Right lobe of liver (tissue), 6 donors: ENCODE measurements around the gene ATP5F1E. TPM values are rescaled to one million over a fixed set of nuclear protein-coding genes. Genes with fewer than 3 reads are reported as not detected.
A peak's percentile ranks its signal among the peaks of the same experiment; 100 is the strongest.

Source experiments
- ATAC-seq, 4 donors: fragments of 200-7000 bp; cut with Tn5 transposase; one replicate each; pipeline ENCODE4 v1.9.1; 2020; ENCODE audit warnings: mild to moderate bottlenecking in 4 of 4, moderate library complexity in 4 of 4
- DNase-seq, 3 donors: peaks; one replicate each; pipeline ENCODE4 v3.0.0-alpha.2; 2020
- H3K27ac ChIP-seq, 3 donors: fragments of 200-600 bp; one replicate each; pipeline ENCODE4 v1.8.0; 2022
- H3K27me3 ChIP-seq, 2 donors: fragments of 200-600 bp; one replicate each; pipeline ENCODE4 v1.8.0; 2022
- H3K36me3 ChIP-seq, 4 donors: fragments of 200-600 bp; sonication (generic) in 1 of 4; one replicate each; pipeline versions ENCODE4 v1.5.1 to v1.8.0; 2017 to 2022; ENCODE audit warnings: control low read depth in 1 of 4
- H3K4me1 ChIP-seq, 4 donors: fragments of 200-600 bp; sonication (generic) in 1 of 4; one replicate each; pipeline versions ENCODE4 v1.5.1 to v1.8.0; 2017 to 2022; ENCODE audit warnings: control low read depth in 1 of 4
- H3K4me3 ChIP-seq, 3 donors: fragments of 200-600 bp; one replicate each; pipeline ENCODE4 v1.8.0; 2022
- H3K9me3 ChIP-seq, 4 donors: fragments of 200-600 bp; sonication (generic) in 1 of 4; one replicate each; pipeline versions ENCODE4 v1.5.1 to v1.8.0; 2017 to 2022; ENCODE audit warnings: control low read depth in 1 of 4
- POLR2A ChIP-seq: fragments of 450-650 bp; IDR thresholded peaks from one replicate; pipeline ENCODE4 v1.6.1; 2017; ENCODE audit warnings: antibody characterized with exemption, mild to moderate bottlenecking
- WGBS: methylation state at CpG from one replicate; pipeline ENCODE4 v1.1.6; 2018; ENCODE audit warnings: low coverage, low lambda C conversion rate; ENCODE audit not compliant: insufficient coverage; ENCODE audit errors: missing lambda C conversion rate; 5-methylcytosine and 5-hydroxymethylcytosine counted together
- intact Hi-C, 2 donors: fragments of 100-400 bp; cut with DNase I; formaldehyde crosslinking; loops; one replicate each; pipeline versions ENCODE4 v1.11.2 to v1.14.1; 2022
- total RNA-seq, 6 experiments: library from RNA; depleted of rRNA in 2 of 6; stranded (reverse); fragments of >200 nt in 2 of 6; fragmentation: NEBNext Ultra II Directional in 3 of 6; extraction: Animal tissue kit (Norgen Biotek cat#: 25700) in 3 of 6; gene quantifications; one replicate each; pipeline versions ENCODE4 v1.1.0 to v1.2.4, GENCODE V29; 2016 to 2023
- TF ChIP-seq, protein P1 (sequence below), 4 donors: fragments of 200-600 bp in 3 of 4; fragments of 450-650 bp in 1 of 4; IDR thresholded peaks; one replicate each; pipeline versions ENCODE4 v1.5.1 to v1.8.0; 2016 to 2022; ENCODE audit warnings: antibody characterized with exemption in 4 of 4, mild to moderate bottlenecking in 2 of 4
- donor health status: DM: no; HTN: yes; CAD: no.
- donor health status: DM: no; HTN: no; CAD: no.
- donor health status: DM: no; HTN: no; CAD: no.
- donor health status: DM: no; HTN: yes; CAD: no.
- donor health status: DM: no; HTN: yes; CAD: no.

Gene ATP5F1E
- total RNA-seq, 6 experiments from 2014 or later, result 15.8 to 34.6 (median 30.5) TPM

GRCh38 chr20:59017493-59018231 lies 14.5 kb downstream of the ATP5F1E start:
- H3K36me3 ChIP-seq, result peaks cover 0 to 2% (median 0%) of the 10 kb centered on the region in 4 donors
- no peaks in the 10 kb centered on the region for H3K4me1 ChIP-seq
- WGBS, result no CpG with 5 or more reads among the region's 16 CpGs
- H3K27me3 ChIP-seq, result no peaks in the 10 kb centered on the region
- no peak overlapping the region for H3K27ac ChIP-seq
- no peaks in the 10 kb centered on the region for H3K9me3 ChIP-seq
- TF ChIP-seq POLR2A, result no peak
- TF ChIP-seq, protein P1, sequence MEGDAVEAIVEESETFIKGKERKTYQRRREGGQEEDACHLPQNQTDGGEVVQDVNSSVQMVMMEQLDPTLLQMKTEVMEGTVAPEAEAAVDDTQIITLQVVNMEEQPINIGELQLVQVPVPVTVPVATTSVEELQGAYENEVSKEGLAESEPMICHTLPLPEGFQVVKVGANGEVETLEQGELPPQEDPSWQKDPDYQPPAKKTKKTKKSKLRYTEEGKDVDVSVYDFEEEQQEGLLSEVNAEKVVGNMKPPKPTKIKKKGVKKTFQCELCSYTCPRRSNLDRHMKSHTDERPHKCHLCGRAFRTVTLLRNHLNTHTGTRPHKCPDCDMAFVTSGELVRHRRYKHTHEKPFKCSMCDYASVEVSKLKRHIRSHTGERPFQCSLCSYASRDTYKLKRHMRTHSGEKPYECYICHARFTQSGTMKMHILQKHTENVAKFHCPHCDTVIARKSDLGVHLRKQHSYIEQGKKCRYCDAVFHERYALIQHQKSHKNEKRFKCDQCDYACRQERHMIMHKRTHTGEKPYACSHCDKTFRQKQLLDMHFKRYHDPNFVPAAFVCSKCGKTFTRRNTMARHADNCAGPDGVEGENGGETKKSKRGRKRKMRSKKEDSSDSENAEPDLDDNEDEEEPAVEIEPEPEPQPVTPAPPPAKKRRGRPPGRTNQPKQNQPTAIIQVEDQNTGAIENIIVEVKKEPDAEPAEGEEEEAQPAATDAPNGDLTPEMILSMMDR (IDR thresholded peaks at IDR 0.05), result no peak
- DNase-seq (no peak), ATAC-seq (peak in 2 of 4 donors; percentile 7 to 9)
- intact Hi-C loops, result loop anchor here in 1 of 2 donors (10.0 kb wide), 1 partner anchor 123 kb away; no protein-coding TSS in a partner anchor
- H3K4me3 ChIP-seq, result no peak overlapping the region

GRCh38 chr20:59016795-59017492 lies 15.2 kb downstream of the ATP5F1E start:
- no peaks in the 10 kb centered on the region for H3K27me3 ChIP-seq
- intact Hi-C loops, result loop anchor here in 1 of 2 donors (10.0 kb wide), 1 partner anchor 122 kb away; no protein-coding TSS in a partner anchor
- no peak overlapping the region for H3K4me3 ChIP-seq
- ATAC-seq, result peak in 1 of 4 donors; percentile 9
- no peak overlapping the region for H3K27ac ChIP-seq
- no peak for DNase-seq
- H3K4me1 ChIP-seq, result no peaks in the 10 kb centered on the region
- H3K9me3 ChIP-seq, result no peaks in the 10 kb centered on the region
- WGBS, result 54% methylated on average over 4 of the region's 4 CpGs
- TF ChIP-seq, protein P1 (IDR thresholded peaks at IDR 0.05), result no peak
- no peak for TF ChIP-seq POLR2A
- peaks cover 0 to 2% (median 0%) of the 10 kb centered on the region in 4 donors for H3K36me3 ChIP-seq

- peaks cover 0 to 2% (median 0%) of the 10 kb centered on the region in 4 donors for H3K36me3 ChIP-seq
- no peaks in the 10 kb centered on the region for H3K9me3 ChIP-seq
- WGBS, result 78% methylated on average over 9 of the region's 16 CpGs
- intact Hi-C loops, result loop anchor here in 1 of 2 donors (10.0 kb wide), 1 partner anchor 121 kb away; no protein-coding TSS in a partner anchor
- ATAC-seq, result no peak
- no peaks in the 10 kb centered on the region for H3K27me3 ChIP-seq
- no peaks in the 10 kb centered on the region for H3K4me1 ChIP-seq
- H3K4me3 ChIP-seq, result no peak overlapping the region
- no peak overlapping the region for H3K27ac ChIP-seq
- no peak for TF ChIP-seq POLR2A
- TF ChIP-seq, protein P1 (IDR thresholded peaks at IDR 0.05), result no peak
- no peak for DNase-seq
These were observed 16.1 kb downstream of the ATP5F1E start for GRCh38 chr20:59015812-59016711.

DNA sequence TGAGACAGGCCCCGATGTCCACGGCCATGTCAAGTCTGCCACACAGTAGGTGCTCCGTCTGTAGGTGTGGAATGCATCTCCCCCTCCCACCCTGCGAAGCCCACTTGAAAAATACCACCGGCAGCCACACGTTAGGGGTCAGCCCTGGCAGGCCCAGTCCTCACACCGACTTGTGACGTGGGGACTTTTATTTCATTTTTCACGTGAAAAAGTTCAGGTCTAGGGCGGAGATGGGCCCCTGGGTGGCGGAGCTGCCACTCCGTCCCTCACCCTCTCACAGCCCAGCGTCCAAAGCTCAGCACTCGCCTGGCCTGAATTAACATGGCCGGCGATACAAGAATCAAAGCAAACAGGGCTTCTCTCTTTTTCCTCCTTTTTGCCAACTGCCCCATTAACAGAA lies 16.7 kb downstream of the ATP5F1E start:
- intact Hi-C loops, result loop anchor here in 1 of 2 donors (10.0 kb wide), 1 partner anchor 121 kb away; no protein-coding TSS in a partner anchor
- no peak for TF ChIP-seq POLR2A
- TF ChIP-seq, protein P1 (IDR thresholded peaks at IDR 0.05), result no peak
- no peak for ATAC-seq
- H3K27me3 ChIP-seq, result no peaks in the 10 kb centered on the region
- no peaks in the 10 kb centered on the region for H3K4me1 ChIP-seq
- H3K9me3 ChIP-seq, result no peaks in the 10 kb centered on the region
- no peak overlapping the region for H3K27ac ChIP-seq
- H3K36me3 ChIP-seq, result peaks cover 0 to 2% (median 0%) of the 10 kb centered on the region in 4 donors
- DNase-seq, result no peak
- H3K4me3 ChIP-seq, result no peak overlapping the region
- WGBS, result 90% methylated on average over 12 of the region's 16 CpGs
